H1 (cell line): ENCODE measurements around the gene ZDHHC11. TPM values are rescaled to one million over a fixed set of nuclear protein-coding genes. Genes with fewer than 3 reads are reported as not detected.

Source experiments
- CTCF ChIA-PET: fragments of 300-600 bp; sonication (Branson Sonifier 250); formaldehyde crosslinking; loops from one replicate; lab custom pipeline; 2021; ENCODE audit not compliant: partially characterized antibody; lab: Charles Lee
- POLR2A ChIA-PET: fragments of 300-600 bp; sonication (Branson Sonifier 250); formaldehyde crosslinking; loops from one replicate; lab custom pipeline; 2021; ENCODE audit warnings: inconsistent platforms; ENCODE audit not compliant: partially characterized antibody; lab: Charles Lee
- DNase-seq, 2 experiments: peaks; one replicate each; pipeline versions ENCODE4 v3.0.0 to v3.0.0-alpha.2; 2010 to 2022; ENCODE audit warnings: low spot score in 2 of 2, low read depth in 1 of 2, mixed read lengths in 1 of 2
- FAIRE-seq: peaks from 2 replicates; lab custom pipeline; 2011; peaks lifted over from hg19 to GRCh38; lab: Jason Lieb, UNC
- H2AFZ ChIP-seq: 2 replicates; pipeline ENCODE4 v1.8.1; 2012; ENCODE audit warnings: low read length, inconsistent platforms
- H2AK5ac ChIP-seq: 2 replicates; pipeline ENCODE4 v1.6.1; 2013; ENCODE audit warnings: low read depth, low read length
- H2BK120ac ChIP-seq: replicated peaks from 2 replicates; pipeline ENCODE3; 2013; ENCODE audit warnings: low read depth, low read length, inconsistent platforms
- H2BK12ac ChIP-seq: 2 replicates; pipeline ENCODE4 v1.6.1; 2013; ENCODE audit warnings: low read depth, low read length
- H2BK15ac ChIP-seq: 2 replicates; pipeline ENCODE4 v1.6.1; 2013; ENCODE audit warnings: low read length
- H2BK20ac ChIP-seq: 2 replicates; pipeline ENCODE4 v1.6.1; 2013; ENCODE audit warnings: low read length
- H2BK5ac ChIP-seq: 2 replicates; pipeline ENCODE4 v1.6.1; 2013; ENCODE audit warnings: low read depth, low read length
- H3K14ac ChIP-seq: 2 replicates; pipeline ENCODE4 v1.6.1; 2013; ENCODE audit warnings: inconsistent platforms; ENCODE audit not compliant: insufficient read length
- H3K18ac ChIP-seq: 2 replicates; pipeline ENCODE4 v1.6.1; 2013; ENCODE audit warnings: low read length; ENCODE audit errors: extremely low read depth
- H3K23ac ChIP-seq: 2 replicates; pipeline ENCODE4 v1.6.1; 2013; ENCODE audit warnings: inconsistent platforms; ENCODE audit not compliant: insufficient read length
- H3K23me2 ChIP-seq: 2 replicates; pipeline ENCODE4 v1.6.1; 2013; ENCODE audit warnings: low read depth, low read length
- H3K27ac ChIP-seq: 2 replicates; pipeline ENCODE4 v1.6.1; 2011; ENCODE audit warnings: low read depth, low read length, inconsistent platforms
- H3K27me3 ChIP-seq, 4 experiments: replicated peaks in 1 of 4; 1 replicate in 1 of 4; 2 replicates in 3 of 4; pipeline versions ENCODE4 v1.6.1 to v1.8.1; 2011 to 2013; ENCODE audit warnings: low read length in 3 of 4, mild to moderate bottlenecking in 3 of 4, inconsistent platforms in 2 of 4, mixed read lengths in 2 of 4, moderate library complexity in 1 of 4; ENCODE audit not compliant: control insufficient read depth in 3 of 4, insufficient read depth in 3 of 4; ENCODE audit errors: extremely low read depth in 1 of 4
- H3K36me3 ChIP-seq, 4 experiments: 2 replicates each; pipeline versions ENCODE4 v1.6.1 to v1.8.1; 2011 to 2013; ENCODE audit warnings: mild to moderate bottlenecking in 4 of 4, low read length in 3 of 4, moderate library complexity in 2 of 4, control low read depth in 1 of 4, inconsistent platforms in 1 of 4; ENCODE audit not compliant: insufficient read depth in 4 of 4, control insufficient read depth in 2 of 4
- H3K4ac ChIP-seq: replicated peaks from 2 replicates; pipeline ENCODE3; 2013; ENCODE audit warnings: low read length, low read depth, mixed read lengths, inconsistent platforms; ENCODE audit not compliant: insufficient read length
- H3K4me1 ChIP-seq, 4 experiments: replicated peaks in 1 of 4; 1 replicate in 1 of 4; 2 replicates in 3 of 4; pipeline versions ENCODE4 v1.6.1 to v1.8.1; 2011 to 2013; ENCODE audit warnings: low read length in 3 of 4, inconsistent platforms in 2 of 4, mixed read lengths in 1 of 4; ENCODE audit not compliant: insufficient read depth in 4 of 4, control insufficient read depth in 3 of 4
- H3K4me2 ChIP-seq, 2 experiments: 2 replicates each; pipeline versions ENCODE4 v1.6.1 to v1.8.1; 2011 to 2013; ENCODE audit warnings: low read depth in 2 of 2, low read length in 2 of 2, control low read depth in 1 of 2, inconsistent platforms in 1 of 2, mild to moderate bottlenecking in 1 of 2; ENCODE audit not compliant: insufficient read depth in 1 of 2
- H3K4me3 ChIP-seq, 4 experiments: fragments of 200-600, 300-600 bp in 1 of 4; sonication (generic), shearing (Covaris generic), sonication (Bioruptor Twin) in 1 of 4; 2 replicates each; pipeline versions ENCODE4 v1.5.1 to v1.8.1; 2011 to 2016; ENCODE audit warnings: low read length in 4 of 4, low read depth in 3 of 4, control low read depth in 2 of 4, inconsistent platforms in 2 of 4, mild to moderate bottlenecking in 2 of 4, mixed read lengths in 1 of 4, moderate library complexity in 1 of 4; ENCODE audit not compliant: insufficient read depth in 2 of 4; ENCODE audit errors: extremely low read depth in 1 of 4
- H3K56ac ChIP-seq: replicated peaks from 2 replicates; pipeline ENCODE3; 2013; ENCODE audit warnings: low read depth, mild to moderate bottlenecking, mixed read lengths, low read length, inconsistent platforms; ENCODE audit not compliant: insufficient read length
- H3K79me1 ChIP-seq: 2 replicates; pipeline ENCODE4 v1.6.1; 2013; ENCODE audit warnings: low read depth, low read length, control low read depth
- H3K79me2 ChIP-seq, 2 experiments: 2 replicates each; pipeline versions ENCODE4 v1.6.1 to v1.8.1; 2012 to 2013; ENCODE audit warnings: low read length in 2 of 2, mild to moderate bottlenecking in 2 of 2, inconsistent platforms in 1 of 2; ENCODE audit not compliant: insufficient read depth in 2 of 2, control insufficient read depth in 1 of 2
- H3K9ac ChIP-seq, 4 experiments: replicated peaks in 1 of 4; 1 replicate in 1 of 4; 2 replicates in 3 of 4; pipeline versions ENCODE4 v1.6.1 to v1.8.1; 2011 to 2013; ENCODE audit warnings: low read depth in 3 of 4, low read length in 3 of 4, control low read depth in 2 of 4, mild to moderate bottlenecking in 2 of 4, moderate library complexity in 2 of 4, inconsistent platforms in 1 of 4; ENCODE audit errors: extremely low read depth in 1 of 4
- H3K9me3 ChIP-seq, 2 experiments: 2 replicates each; pipeline versions ENCODE4 v1.6.1 to v1.8.1; 2012 to 2013; ENCODE audit warnings: mild to moderate bottlenecking in 2 of 2, moderate library complexity in 2 of 2, control low read depth in 1 of 2, inconsistent platforms in 1 of 2, low read depth in 1 of 2, low read length in 1 of 2, mixed read lengths in 1 of 2; ENCODE audit not compliant: insufficient read depth in 2 of 2
- H4K20me1 ChIP-seq, 2 experiments: replicated peaks in 1 of 2; 2 replicates each; pipeline versions ENCODE3 to v1.8.1; 2011 to 2013; ENCODE audit warnings: inconsistent platforms in 2 of 2, low read length in 2 of 2, mild to moderate bottlenecking in 1 of 2; ENCODE audit not compliant: insufficient read depth in 2 of 2, control insufficient read depth in 1 of 2
- H4K5ac ChIP-seq: 2 replicates; pipeline ENCODE4 v1.6.1; 2013; ENCODE audit warnings: low read length, low read depth, mixed read lengths, inconsistent platforms; ENCODE audit not compliant: insufficient read length
- H4K8ac ChIP-seq: 2 replicates; pipeline ENCODE4 v1.8.0; 2013; ENCODE audit warnings: mild to moderate bottlenecking, moderate library complexity, low read length, inconsistent platforms; ENCODE audit not compliant: insufficient read depth; ENCODE audit errors: extremely low read depth
- H4K91ac ChIP-seq: replicated peaks from 2 replicates; pipeline ENCODE3; 2013; ENCODE audit warnings: low read length, mixed read lengths, inconsistent platforms; ENCODE audit not compliant: insufficient read length
- BACH1 ChIP-seq: IDR thresholded peaks from 2 replicates; pipeline ENCODE4 v1.6.1; 2012; ENCODE audit warnings: low read length, improper control_type of control experiment
- CBX8 ChIP-seq: fragments of 300-800, 300-1000 bp; sonication (generic); IDR thresholded peaks from 2 replicates; pipeline ENCODE4 v1.7.1; 2016; ENCODE audit warnings: low read depth, low read length, borderline replicate concordance
- KDM1A ChIP-seq: fragments of 200-600, 300-600 bp; sonication (generic); IDR thresholded peaks from 2 replicates; pipeline ENCODE4 v1.7.1; 2016; ENCODE audit warnings: mild to moderate bottlenecking, low read length, borderline replicate concordance
- WGBS, 2 experiments: shearing (Covaris generic) in 1 of 2; methylation state at CpG; one replicate each; pipeline versions ENCODE4 v1.1.6 to v1.1.7; 2013 to 2015; ENCODE audit warnings: low lambda C conversion rate in 2 of 2, mixed read lengths in 2 of 2, inconsistent platforms in 1 of 2, low coverage in 1 of 2, missing lambda C conversion rate in 1 of 2; ENCODE audit not compliant: insufficient replicate concordance in 2 of 2, insufficient coverage in 1 of 2, insufficient read length in 1 of 2; ENCODE audit errors: extremely low coverage in 1 of 2, missing lambda C conversion rate in 1 of 2; 5-methylcytosine and 5-hydroxymethylcytosine counted together
- polyA plus RNA-seq, 7 experiments: library from polyadenylated mRNA; depleted of rRNA in 3 of 7; stranded (reverse) in 5 of 7; unstranded in 2 of 7; fragments of >200 nt in 5 of 7; fragments of 200-250 nt in 2 of 7; gene quantifications; 1 replicate in 5 of 7; 2 replicates in 1 of 7; 4 replicates in 1 of 7; pipeline versions ENCODE4 v1.2.1 to v1.2.3, GENCODE V29; 2011 to 2013; ENCODE audit warnings: missing spikeins in 2 of 7, mixed read lengths in 2 of 7
- total RNA-seq: library from RNA; stranded (reverse); fragmentation: NEBNext Ultra II Directional; extraction: Animal tissue kit (Norgen Biotek cat#: 25700); gene quantifications from 2 replicates; pipeline ENCODE4 v1.2.1, GENCODE V29; 2021

ZDHHC11 gene
- total and polyA plus RNA-seq, 2 of the 8 experiments (the other 6 are each of a cell fraction or from before 2014, with no cell fraction given): 4.7 to 16.6 TPM

GRCh38 chr5:875931-876330 is 25.1 kb upstream of the ZDHHC11 start:
- no peak overlapping the region for H3K18ac ChIP-seq
- no peaks in the 10 kb centered on the region for H3K23me2 ChIP-seq
- no peak for FAIRE-seq
- no peak overlapping the region for H3K4ac ChIP-seq
- no peak overlapping the region for H4K5ac ChIP-seq
- H2AFZ ChIP-seq: no peak overlapping the region
- no peak overlapping the region for H3K4me3 ChIP-seq
- 92% methylated on average over 23 of the region's 24 CpGs; no CpG with 5 or more reads in 1 of the 2 experiments for WGBS, 2 experiments
- CTCF ChIA-PET: no interaction called here
- H2BK20ac ChIP-seq: no peak overlapping the region
- H2BK120ac ChIP-seq: no peak overlapping the region
- H3K27ac ChIP-seq: no peak overlapping the region
- TF ChIP-seq BACH1: no peak
- TF ChIP-seq CBX8: no peak
- no peak for TF ChIP-seq KDM1A
- H3K9ac ChIP-seq: no peak overlapping the region
- no peaks in the 10 kb centered on the region for H3K4me1 ChIP-seq
- H2AK5ac ChIP-seq: no peak overlapping the region
- no peak overlapping the region for H2BK5ac ChIP-seq
- H4K20me1 ChIP-seq: peaks cover 12 to 22% of the 10 kb centered on the region in 2 experiments
- H3K56ac ChIP-seq: peak overlapping the region; percentile 30
- no peaks in the 10 kb centered on the region for H3K27me3 ChIP-seq
- H4K8ac ChIP-seq: no peak overlapping the region
- H3K23ac ChIP-seq: no peak overlapping the region
- H3K79me2 ChIP-seq: peaks cover 0 to 6% of the 10 kb centered on the region in 2 experiments; a peak in 1 of 4 replicates
- DNase-seq: no peak
- H4K91ac ChIP-seq: no peak overlapping the region
- no peak overlapping the region for H2BK15ac ChIP-seq
- peaks cover 8% of the 10 kb centered on the region; the same call in 1 of the 2 replicates for H3K79me1 ChIP-seq
- H3K9me3 ChIP-seq: no peaks in the 10 kb centered on the region
- H3K4me2 ChIP-seq: no peak overlapping the region
- POLR2A ChIA-PET: interaction anchor here (0.8 to 2.2 kb wide), 7 partner anchors 9 to 19 kb away, joined by 3 to 7 read pairs (median 5); no protein-coding TSS in a partner anchor
- H2BK12ac ChIP-seq: no peak overlapping the region
- H3K36me3 ChIP-seq: peaks cover 21 to 55% (median 50%) of the 10 kb centered on the region in 4 experiments
- no peak overlapping the region for H3K14ac ChIP-seq
